ENCODE data around the gene HDGFL2.

HDGFL2 gene

GRCh38 chr19:4499855-4500254, 27.8 kb downstream of the HDGFL2 start:
- TF ChIP-seq, protein P1, sequence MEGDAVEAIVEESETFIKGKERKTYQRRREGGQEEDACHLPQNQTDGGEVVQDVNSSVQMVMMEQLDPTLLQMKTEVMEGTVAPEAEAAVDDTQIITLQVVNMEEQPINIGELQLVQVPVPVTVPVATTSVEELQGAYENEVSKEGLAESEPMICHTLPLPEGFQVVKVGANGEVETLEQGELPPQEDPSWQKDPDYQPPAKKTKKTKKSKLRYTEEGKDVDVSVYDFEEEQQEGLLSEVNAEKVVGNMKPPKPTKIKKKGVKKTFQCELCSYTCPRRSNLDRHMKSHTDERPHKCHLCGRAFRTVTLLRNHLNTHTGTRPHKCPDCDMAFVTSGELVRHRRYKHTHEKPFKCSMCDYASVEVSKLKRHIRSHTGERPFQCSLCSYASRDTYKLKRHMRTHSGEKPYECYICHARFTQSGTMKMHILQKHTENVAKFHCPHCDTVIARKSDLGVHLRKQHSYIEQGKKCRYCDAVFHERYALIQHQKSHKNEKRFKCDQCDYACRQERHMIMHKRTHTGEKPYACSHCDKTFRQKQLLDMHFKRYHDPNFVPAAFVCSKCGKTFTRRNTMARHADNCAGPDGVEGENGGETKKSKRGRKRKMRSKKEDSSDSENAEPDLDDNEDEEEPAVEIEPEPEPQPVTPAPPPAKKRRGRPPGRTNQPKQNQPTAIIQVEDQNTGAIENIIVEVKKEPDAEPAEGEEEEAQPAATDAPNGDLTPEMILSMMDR (IDR thresholded peaks at IDR 0.05; ENCODE audit: low read length, missing control alignments): no peak
- DNase-seq (ENCODE audit: low read depth): no peak
- no peak overlapping the region for H3K4me3 ChIP-seq (replicated peaks; ENCODE audit: low read depth, low read length)

DNA sequence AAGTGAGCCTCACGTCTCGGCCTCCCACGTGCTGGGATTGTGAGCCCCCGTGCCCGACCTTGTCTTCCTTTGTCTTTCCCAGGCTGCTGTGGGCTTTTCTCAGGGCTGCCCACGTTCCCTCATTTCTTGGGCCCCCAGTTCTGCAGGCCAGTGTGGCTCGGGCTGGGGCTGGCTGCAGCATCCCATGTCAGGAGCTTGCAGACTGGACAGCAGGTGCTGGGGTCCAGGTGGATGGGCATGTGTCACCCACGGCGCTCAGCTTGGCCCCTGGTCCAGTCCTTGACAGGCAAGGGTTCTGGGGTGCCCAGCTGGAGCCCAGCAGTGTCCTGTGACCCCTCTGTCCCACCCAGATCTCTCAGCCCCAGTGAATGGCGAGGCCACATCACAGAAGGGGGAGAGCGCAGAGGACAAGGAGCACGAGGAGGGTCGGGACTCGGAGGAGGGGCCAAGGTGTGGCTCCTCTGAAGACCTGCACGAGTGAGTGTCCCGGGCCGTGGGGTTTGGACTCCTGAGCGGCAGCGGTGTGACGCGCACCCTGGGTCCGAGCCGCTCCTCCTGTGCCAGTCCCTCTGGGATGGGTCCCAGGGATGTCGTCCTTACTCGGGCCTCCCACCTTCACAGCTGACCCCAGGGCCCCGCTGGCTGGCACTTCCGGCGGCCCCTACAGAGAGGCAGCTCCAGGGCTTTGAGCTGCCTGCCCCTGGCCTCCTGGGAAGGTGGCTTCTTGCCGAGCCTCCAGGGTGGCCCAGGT, 28.9 kb downstream of the HDGFL2 start:
- TF ChIP-seq, protein P1 (IDR thresholded peaks at IDR 0.05; ENCODE audit: low read length, missing control alignments): no peak
- no peak for DNase-seq (ENCODE audit: low read depth)
- H3K4me3 ChIP-seq (replicated peaks; ENCODE audit: low read depth, low read length): no peak overlapping the region

GRCh38 chr19:4501691-4502090, 29.6 kb downstream of the HDGFL2 start:
- DNase-seq (ENCODE audit: low read depth): no peak

DNA sequence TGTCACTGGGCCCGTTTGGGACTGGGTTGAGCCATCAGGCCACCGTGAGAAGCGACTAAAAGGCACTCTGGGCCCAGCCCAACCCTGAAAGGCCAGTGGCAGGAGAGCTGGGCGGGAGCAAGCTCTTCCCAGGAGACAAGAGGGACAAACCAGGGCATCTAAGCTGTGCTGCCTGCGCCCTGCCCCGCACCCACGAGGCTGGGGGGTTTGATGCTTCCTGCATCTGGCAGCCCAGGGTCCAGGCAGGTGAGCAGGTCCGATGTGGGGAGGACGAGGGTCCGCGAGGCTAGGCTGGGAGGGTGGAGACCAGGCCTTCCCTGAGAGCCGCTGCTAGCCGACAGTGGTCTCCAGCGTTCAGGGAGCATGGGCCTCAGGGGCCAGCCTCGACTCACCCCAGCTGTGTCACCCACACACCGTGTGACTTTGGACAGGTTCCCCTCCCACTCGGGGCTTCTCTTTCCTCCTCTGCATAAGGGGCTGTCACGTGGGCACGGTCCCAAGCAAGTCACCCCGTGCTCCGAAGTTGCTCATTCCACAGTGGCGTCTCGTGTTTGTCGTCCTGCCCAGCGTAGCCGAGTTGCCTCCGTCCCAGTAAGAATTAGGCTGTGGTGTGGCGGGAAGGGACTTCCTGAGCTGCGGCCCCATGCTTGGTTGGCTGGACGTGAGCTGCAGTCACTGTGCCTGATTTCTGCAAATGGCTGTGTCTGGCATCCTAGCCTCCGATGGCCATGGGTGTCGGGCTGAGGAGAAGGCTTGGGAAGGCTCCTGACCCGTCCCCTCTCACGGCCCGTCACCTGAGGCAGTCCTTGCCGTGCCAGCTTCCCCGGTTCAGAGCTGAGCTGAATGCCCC, 30.4 kb downstream of the HDGFL2 start:
- no peak overlapping the region for H3K4me3 ChIP-seq (replicated peaks; ENCODE audit: low read depth, low read length)
- TF ChIP-seq, protein P1 (IDR thresholded peaks at IDR 0.05; ENCODE audit: low read length, missing control alignments): no peak
- DNase-seq (ENCODE audit: low read depth): no peak

More at GRCh38 chr19:4501691-4502090, 29.6 kb downstream of the HDGFL2 start:
- TF ChIP-seq, protein P1 (IDR thresholded peaks at IDR 0.05; ENCODE audit: low read length, missing control alignments): no peak
- no peak overlapping the region for H3K4me3 ChIP-seq (replicated peaks; ENCODE audit: low read depth, low read length)

GRCh38 chr19:4503132-4503824, 31.2 kb downstream of the HDGFL2 start:
- no peak for DNase-seq (ENCODE audit: low read depth)
- no peak overlapping the region for H3K4me3 ChIP-seq (replicated peaks; ENCODE audit: low read depth, low read length)
- TF ChIP-seq, protein P1 (IDR thresholded peaks at IDR 0.05; ENCODE audit: low read length, missing control alignments): no peak

DNA sequence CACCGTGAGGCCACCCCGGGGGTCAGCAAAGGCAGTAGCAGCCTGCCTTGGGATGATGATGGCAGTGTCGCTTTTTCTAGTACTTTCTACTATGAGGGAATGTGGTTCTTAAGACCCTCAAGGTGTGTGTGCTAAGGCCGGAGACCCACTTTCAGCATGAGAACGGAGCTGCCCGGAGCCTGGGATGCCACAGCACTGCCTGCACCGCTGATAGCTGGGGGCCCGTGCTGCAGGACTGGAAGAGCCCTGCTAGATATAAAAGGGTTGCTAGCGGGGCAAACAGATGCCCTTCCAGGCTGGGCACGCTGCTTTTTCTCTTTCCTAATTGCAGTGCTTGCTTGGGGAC, 31.7 kb downstream of the HDGFL2 start:
- TF ChIP-seq, protein P1 (IDR thresholded peaks at IDR 0.05; ENCODE audit: low read length, missing control alignments): no peak
- no peak overlapping the region for H3K4me3 ChIP-seq (replicated peaks; ENCODE audit: low read depth, low read length)
- DNase-seq (ENCODE audit: low read depth): no peak

Measured in fibroblast of pulmonary artery (primary cell).